Cardiac muscle cell (in vitro differentiated cells and primary cell): Measurements from ENCODE around the gene NGLY1. TPM values are rescaled to one million over a fixed set of nuclear protein-coding genes. Genes with fewer than 3 reads are reported as not detected.

Source experiments
- DNase-seq, 2 donors: peaks; one replicate each; pipeline versions ENCODE4 v3.0.0 to v3.0.0-alpha.2; 2010 to 2017; ENCODE audit warnings: low read depth in 1 of 2, low spot score in 1 of 2
- H3K27ac ChIP-seq: fragments of 200-600 bp; sonication (generic); 2 replicates; pipeline ENCODE4 v1.5.1; 2016
- H3K27me3 ChIP-seq: fragments of 200-600 bp; sonication (generic); 2 replicates; pipeline ENCODE4 v1.6.0; 2016; ENCODE audit warnings: control low read depth
- H3K36me3 ChIP-seq: fragments of 200-600 bp; sonication (generic); 2 replicates; pipeline ENCODE4 v1.5.1; 2016; ENCODE audit warnings: control low read depth
- H3K4me1 ChIP-seq: fragments of 200-600 bp; sonication (generic); 2 replicates; pipeline ENCODE4 v1.8.1; 2017; ENCODE audit warnings: low read depth, mild to moderate bottlenecking, mixed run types
- H3K4me3 ChIP-seq: fragments of 200-600 bp; sonication (generic); 2 replicates; pipeline ENCODE4 v1.5.1; 2016; ENCODE audit warnings: mild to moderate bottlenecking
- H3K9me3 ChIP-seq: fragments of 200-600 bp; sonication (generic); 2 replicates; pipeline ENCODE4 v1.5.1; 2017; ENCODE audit warnings: low read depth, mild to moderate bottlenecking, control low read depth
- CTCF ChIP-seq: IDR thresholded peaks from 2 replicates; pipeline ENCODE4 v1.5.1; 2012; ENCODE audit warnings: low read depth, mild to moderate bottlenecking, low read length
- polyA plus RNA-seq: library from polyadenylated mRNA; unstranded; fragments of >200 nt; fragmentation: Nextera tagmentation; extraction: Ambion mirVana; gene quantifications from 2 replicates; pipeline ENCODE4 v1.2.1, GENCODE V29; 2016
- total RNA-seq: library from RNA; depleted of rRNA; stranded (reverse); fragments of >200 nt; gene quantifications from 2 replicates; pipeline ENCODE4 v1.2.3, GENCODE V29; 2016

Gene NGLY1
- total and polyA plus RNA-seq, 2 experiments from 2014 or later = 43.0 to 54.5 TPM

GRCh38 chr3:25821746-25822573 is 38.7 kb upstream of the NGLY1 start:
- Histone ChIP-seq H3K9me3 (no peaks in the 10 kb centered on the region), H3K4me1 (peaks cover 6% of the 10 kb centered on the region), H3K27me3 (no peaks in the 10 kb centered on the region), H3K36me3 (no peaks in the 10 kb centered on the region), H3K27ac (no peak overlapping the region), H3K4me3 (no peak overlapping the region)
- no peak for TF ChIP-seq CTCF
- DNase-seq = no peak

- no peaks in the 10 kb centered on the region for H3K27me3 ChIP-seq
- H3K4me1 ChIP-seq = peaks cover 6% of the 10 kb centered on the region
- H3K36me3 ChIP-seq = no peaks in the 10 kb centered on the region
- no peak overlapping the region for H3K27ac ChIP-seq
- no peaks in the 10 kb centered on the region for H3K9me3 ChIP-seq
- H3K4me3 ChIP-seq = no peak overlapping the region
- no peak for DNase-seq
- TF ChIP-seq CTCF = no peak
These were observed 37.7 kb upstream of the NGLY1 start for GRCh38 chr3:25820816-25821486.

- peaks cover 6% of the 10 kb centered on the region for H3K4me1 ChIP-seq
- peak in 1 of 2 donors; percentile 95 for DNase-seq
- H3K27ac ChIP-seq = no peak overlapping the region
These were observed 37.1 kb upstream of the NGLY1 start for GRCh38 chr3:25820366-25820765.

GRCh38 chr3:25818335-25818734 is 35.1 kb upstream of the NGLY1 start:
- Histone ChIP-seq H3K9me3 (no peaks in the 10 kb centered on the region), H3K36me3 (no peaks in the 10 kb centered on the region), H3K4me1 (peaks cover 3% of the 10 kb centered on the region), H3K27me3 (no peaks in the 10 kb centered on the region), H3K4me3 (no peak overlapping the region), H3K27ac (no peak overlapping the region)
- no peak for DNase-seq
- TF ChIP-seq CTCF = no peak

More at GRCh38 chr3:25820366-25820765, 37.1 kb upstream of the NGLY1 start:
- no peaks in the 10 kb centered on the region for H3K27me3 ChIP-seq
- no peaks in the 10 kb centered on the region for H3K9me3 ChIP-seq
- TF ChIP-seq CTCF = no peak
- H3K4me3 ChIP-seq = no peak overlapping the region
- no peaks in the 10 kb centered on the region for H3K36me3 ChIP-seq

- Histone ChIP-seq H3K27ac (no peak overlapping the region), H3K27me3 (no peaks in the 10 kb centered on the region), H3K4me3 (no peak overlapping the region), H3K9me3 (no peaks in the 10 kb centered on the region), H3K4me1 (no peaks in the 10 kb centered on the region), H3K36me3 (no peaks in the 10 kb centered on the region)
- no peak for DNase-seq
- no peak for TF ChIP-seq CTCF
These were observed 34.4 kb upstream of the NGLY1 start for GRCh38 chr3:25817638-25818037.
